H9 (cell line): ENCODE results near the gene ODAD2. TPM values are rescaled to one million over a fixed set of nuclear protein-coding genes. Genes with fewer than 3 reads are reported as not detected.
"Not testable (repeated sequence)": the region's sequence is repeated elsewhere in the genome, so short reads cannot be mapped to it uniquely, and the experiment has no call there.

Source experiments
- DNase-seq: peaks from one replicate; pipeline ENCODE4 v3.0.0-alpha.2; 2017
- H2AFZ ChIP-seq: one replicate; pipeline ENCODE4 v1.6.1; 2013; ENCODE audit warnings: mild to moderate bottlenecking, low read length, control low read depth, moderate library complexity
- H2AK5ac ChIP-seq: 2 replicates; pipeline ENCODE4 v1.6.1; 2013; ENCODE audit warnings: low read length, control low read depth, mixed read lengths; ENCODE audit not compliant: insufficient read length
- H2BK120ac ChIP-seq: one replicate; pipeline ENCODE4 v1.6.1; 2013; ENCODE audit warnings: low read depth, mild to moderate bottlenecking, low read length, control low read depth, inconsistent platforms; ENCODE audit not compliant: poor library complexity, severe bottlenecking
- H2BK12ac ChIP-seq: 2 replicates; pipeline ENCODE4 v1.6.1; 2013; ENCODE audit warnings: low read length, control low read depth, mixed read lengths, low read depth; ENCODE audit not compliant: insufficient read length
- H2BK15ac ChIP-seq: 2 replicates; pipeline ENCODE4 v1.6.1; 2013; ENCODE audit warnings: low read depth, low read length, control low read depth
- H2BK20ac ChIP-seq: one replicate; pipeline ENCODE4 v1.6.1; 2013; ENCODE audit warnings: low read depth, mild to moderate bottlenecking, low read length, control low read depth, inconsistent platforms; ENCODE audit not compliant: poor library complexity, severe bottlenecking
- H2BK5ac ChIP-seq: 2 replicates; pipeline ENCODE4 v1.6.1; 2013; ENCODE audit warnings: low read length, control low read depth, mixed read lengths; ENCODE audit not compliant: insufficient read length
- H3K14ac ChIP-seq: 2 replicates; pipeline ENCODE4 v1.6.1; 2013; ENCODE audit warnings: low read length, control low read depth; ENCODE audit not compliant: insufficient read depth
- H3K18ac ChIP-seq: 2 replicates; pipeline ENCODE4 v1.6.1; 2013; ENCODE audit warnings: low read depth, mild to moderate bottlenecking, mixed read lengths, low read length, control low read depth; ENCODE audit not compliant: insufficient read length
- H3K23ac ChIP-seq: 2 replicates; pipeline ENCODE4 v1.6.1; 2013; ENCODE audit warnings: low read length, control low read depth, mixed read lengths, low read depth; ENCODE audit not compliant: insufficient read length
- H3K23me2 ChIP-seq: 2 replicates; pipeline ENCODE4 v1.6.1; 2013; ENCODE audit warnings: low read depth, mild to moderate bottlenecking, mixed read lengths, low read length, control low read depth; ENCODE audit not compliant: insufficient read length, poor library complexity, severe bottlenecking
- H3K27ac ChIP-seq: 2 replicates; pipeline ENCODE4 v1.5.1; 2013; ENCODE audit warnings: low read length, control low read depth, mixed read lengths, low read depth; ENCODE audit not compliant: insufficient read length
- H3K27me3 ChIP-seq: 2 replicates; pipeline ENCODE4 v1.6.1; 2013; ENCODE audit warnings: low read length, control low read depth, inconsistent platforms; ENCODE audit not compliant: insufficient read depth
- H3K4ac ChIP-seq: 2 replicates; pipeline ENCODE4 v1.6.1; 2013; ENCODE audit warnings: low read depth, mild to moderate bottlenecking, control low read depth, inconsistent platforms, low read length, moderate library complexity
- H3K4me1 ChIP-seq: 2 replicates; pipeline ENCODE4 v1.6.1; 2013; ENCODE audit warnings: low read length, control low read depth, inconsistent platforms; ENCODE audit not compliant: insufficient read depth
- H3K4me2 ChIP-seq: 2 replicates; pipeline ENCODE4 v1.6.1; 2013; ENCODE audit warnings: low read length, control low read depth, mixed read lengths; ENCODE audit not compliant: insufficient read length, insufficient read depth
- H3K56ac ChIP-seq: 2 replicates; pipeline ENCODE4 v1.6.1; 2013; ENCODE audit warnings: low read depth, mild to moderate bottlenecking, mixed read lengths, low read length, control low read depth; ENCODE audit not compliant: insufficient read length
- H3K79me1 ChIP-seq: 2 replicates; pipeline ENCODE4 v1.6.1; 2013; ENCODE audit warnings: low read depth, mild to moderate bottlenecking, moderate library complexity, low read length, control low read depth, inconsistent platforms; ENCODE audit not compliant: insufficient read depth, poor library complexity, severe bottlenecking
- H3K79me2 ChIP-seq: 2 replicates; pipeline ENCODE4 v1.6.1; 2013; ENCODE audit warnings: low read length, control low read depth, inconsistent platforms; ENCODE audit not compliant: insufficient read depth
- H3K9ac ChIP-seq: 2 replicates; pipeline ENCODE4 v1.6.1; 2013; ENCODE audit warnings: low read length, control low read depth, mixed read lengths; ENCODE audit not compliant: insufficient read length; ENCODE audit errors: extremely low read depth
- H3K9me3 ChIP-seq: one replicate; pipeline ENCODE4 v1.6.1; 2013; ENCODE audit warnings: low read depth, low read length, inconsistent platforms; ENCODE audit not compliant: control insufficient read depth
- H3T11ph ChIP-seq: one replicate; pipeline ENCODE4 v1.6.1; 2013; ENCODE audit warnings: mild to moderate bottlenecking, low read length, control low read depth, inconsistent platforms
- H4K20me1 ChIP-seq: one replicate; pipeline ENCODE4 v1.6.1; 2013; ENCODE audit not compliant: control insufficient read depth, insufficient read length, insufficient read depth
- H4K5ac ChIP-seq: 2 replicates; pipeline ENCODE4 v1.6.1; 2013; ENCODE audit warnings: low read depth, mild to moderate bottlenecking, mixed read lengths, low read length, control low read depth; ENCODE audit not compliant: insufficient read length
- H4K8ac ChIP-seq: replicated peaks from 2 replicates; pipeline ENCODE4 v1.6.1; 2013; ENCODE audit warnings: low read length, control low read depth, mixed read lengths, low read depth; ENCODE audit not compliant: insufficient read length
- H4K91ac ChIP-seq: 2 replicates; pipeline ENCODE4 v1.6.1; 2013; ENCODE audit warnings: low read depth, mild to moderate bottlenecking, moderate library complexity, mixed read lengths, low read length, control low read depth; ENCODE audit not compliant: insufficient read length
- H3K27ac Mint-ChIP-seq, 3 experiments: 2 replicates in 2 of 3; 3 replicates in 1 of 3; pipeline ENCODE4 v1.8.0; 2020 to 2021; ENCODE audit warnings: mixed read lengths in 3 of 3, mild to moderate bottlenecking in 1 of 3, moderate library complexity in 1 of 3
- H3K27me3 Mint-ChIP-seq: 2 replicates; pipeline ENCODE4 v1.8.0; 2021; ENCODE audit warnings: low read depth, mild to moderate bottlenecking, moderate library complexity, mixed read lengths
- H3K36me3 Mint-ChIP-seq, 3 experiments: 2 replicates in 2 of 3; 3 replicates in 1 of 3; pipeline ENCODE4 v1.8.0; 2020 to 2021; ENCODE audit warnings: low read depth in 3 of 3, mixed read lengths in 3 of 3; ENCODE audit not compliant: insufficient read depth in 1 of 3
- H3K4me1 Mint-ChIP-seq, 2 experiments: 2 replicates each; pipeline ENCODE4 v1.8.0; 2020; ENCODE audit warnings: mixed read lengths in 2 of 2
- H3K4me3 Mint-ChIP-seq, 2 experiments: 2 replicates in 1 of 2; 3 replicates in 1 of 2; pipeline ENCODE4 v1.8.0; 2020 to 2021; ENCODE audit warnings: mild to moderate bottlenecking in 2 of 2, mixed read lengths in 2 of 2, moderate library complexity in 1 of 2
- H3K9me3 Mint-ChIP-seq, 2 experiments: 2 replicates in 1 of 2; 3 replicates in 1 of 2; pipeline ENCODE4 v1.8.0; 2020; ENCODE audit warnings: mild to moderate bottlenecking in 2 of 2, mixed read lengths in 2 of 2, moderate library complexity in 1 of 2
- WGBS: extraction: QIAGEN DNeasy Blood & Tissue Kit; methylation state at CpG from one replicate; pipeline ENCODE4 v1.1.7; 2013; ENCODE audit warnings: missing lambda C conversion rate, low lambda C conversion rate, mixed read lengths; ENCODE audit not compliant: insufficient read length; ENCODE audit errors: extremely low coverage; 5-methylcytosine and 5-hydroxymethylcytosine counted together
- total RNA-seq: library from RNA; stranded (reverse); gene quantifications from 2 replicates; pipeline ENCODE4 v1.2.1, GENCODE V29; 2021
- TF ChIP-seq, protein P1 (sequence below): fragments of 200-600 bp; sonication (generic); conservative IDR thresholded peaks from 3 replicates; pipeline ENCODE4 v1.8.0; 2021; ENCODE audit warnings: antibody characterized with exemption, mild to moderate bottlenecking

ODAD2 gene
- total RNA-seq, 1 experiment from 2014 or later: 4.5 TPM

DNA sequence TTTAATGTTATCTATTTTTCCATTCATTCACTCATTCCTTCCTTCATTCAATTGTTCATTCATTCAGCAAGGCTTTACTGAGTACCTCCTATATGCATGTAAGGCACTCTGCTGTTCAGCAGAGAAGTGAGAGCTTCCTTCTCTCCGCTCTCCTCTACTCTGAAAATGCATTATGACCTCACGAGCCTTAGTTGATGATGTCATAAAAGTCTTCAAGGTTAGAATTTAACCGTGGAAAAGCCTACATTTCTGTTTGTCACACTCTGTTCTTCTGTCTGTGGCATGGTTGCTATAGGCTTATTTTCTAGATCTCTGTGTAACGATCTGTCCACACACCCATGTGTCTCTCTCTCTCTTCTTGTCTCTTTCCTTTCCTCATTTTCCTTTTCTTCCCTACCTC, 17.1 kb downstream of the ODAD2 start:
- no peak overlapping the region for H3K27ac Mint-ChIP-seq
- no peak overlapping the region for H3K23ac ChIP-seq
- no CpG with 5 or more reads among the region's 4 CpGs for WGBS

DNA sequence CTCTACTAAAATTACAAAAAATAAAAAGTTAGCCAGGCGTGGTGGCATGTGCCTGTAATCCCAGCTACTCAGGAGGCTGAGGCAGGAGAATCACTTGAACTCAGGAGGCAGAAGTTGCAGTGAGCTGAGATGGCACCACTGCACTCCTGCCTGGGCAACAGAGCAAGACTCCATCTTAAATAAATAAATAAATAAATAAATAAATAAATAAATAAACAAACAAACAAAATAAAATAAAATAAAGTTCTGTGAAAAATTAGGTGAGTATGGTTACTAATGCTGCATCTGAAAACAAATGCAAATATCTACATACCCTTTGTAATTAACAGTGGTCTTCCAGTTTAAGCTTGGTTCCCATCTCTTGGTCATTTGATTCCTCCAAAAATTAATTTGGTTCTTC, 28.1 kb downstream of the ODAD2 start:
- not testable (repeated sequence) for H2BK15ac ChIP-seq, H3K9ac ChIP-seq, H3K27ac Mint-ChIP-seq, H4K91ac ChIP-seq, H3K79me2 ChIP-seq, H3K27me3 Mint-ChIP-seq, H3K27me3 ChIP-seq, H2BK12ac ChIP-seq, H3K79me1 ChIP-seq, H3K56ac ChIP-seq, H3K18ac ChIP-seq, H3T11ph ChIP-seq, H2BK20ac ChIP-seq, DNase-seq, H3K14ac ChIP-seq, H4K8ac ChIP-seq, H3K23me2 ChIP-seq, H3K4me1 ChIP-seq, H3K27ac ChIP-seq, H2BK120ac ChIP-seq, H3K4me2 ChIP-seq, H2AK5ac ChIP-seq, H2AFZ ChIP-seq, H4K20me1 ChIP-seq, H3K9me3 Mint-ChIP-seq, H3K4me1 Mint-ChIP-seq, H3K9me3 ChIP-seq, H3K4me3 Mint-ChIP-seq, H3K23ac ChIP-seq, H2BK5ac ChIP-seq, H3K4ac ChIP-seq, H4K5ac ChIP-seq
- WGBS: no CpG with 5 or more reads among the region's 1 CpG
- peaks cover 0 to 18% (median 7%) of the 10 kb centered on the region in 3 experiments; a peak in 3 of 7 replicates for H3K36me3 Mint-ChIP-seq

More for the DNA sequence above, 17.1 kb downstream of the ODAD2 start:
- Histone ChIP-seq H3K79me1 (no peaks in the 10 kb centered on the region), H2BK12ac (no peak overlapping the region), H4K5ac (no peak overlapping the region), H2AK5ac (no peak overlapping the region), H2BK5ac (no peak overlapping the region), H4K91ac (no peak overlapping the region), H3K4me2 (no peak overlapping the region), H4K8ac (no peak overlapping the region), H3K4ac (no peak overlapping the region), H2AFZ (no peak overlapping the region), H3K9ac (no peak overlapping the region), H2BK120ac (no peak overlapping the region), H3K23me2 (no peaks in the 10 kb centered on the region), H3K27ac (no peak overlapping the region), H3K79me2 (no peaks in the 10 kb centered on the region), H3K56ac (no peak overlapping the region), H2BK20ac (no peak overlapping the region), H3K18ac (no peak overlapping the region), H3K4me1 (no peaks in the 10 kb centered on the region), H3K27me3 (no peaks in the 10 kb centered on the region), H3K9me3 (no peaks in the 10 kb centered on the region), H3T11ph (no peak overlapping the region), H4K20me1 (no peaks in the 10 kb centered on the region), H2BK15ac (no peak overlapping the region), H3K14ac (no peak overlapping the region)
- no peak for DNase-seq
- Mint-ChIP-seq H3K4me1 (no peaks in the 10 kb centered on the region; a peak in 1 of 4 replicates), H3K27me3 (no peaks in the 10 kb centered on the region), H3K9me3 (peaks cover 0 to 7% of the 10 kb centered on the region in 2 experiments; a peak in 2 of 5 replicates), H3K4me3 (no peak overlapping the region), H3K36me3 (peaks cover 0 to 21% (median 4%) of the 10 kb centered on the region in 3 experiments; a peak in 4 of 7 replicates)
- TF ChIP-seq, protein P1, sequence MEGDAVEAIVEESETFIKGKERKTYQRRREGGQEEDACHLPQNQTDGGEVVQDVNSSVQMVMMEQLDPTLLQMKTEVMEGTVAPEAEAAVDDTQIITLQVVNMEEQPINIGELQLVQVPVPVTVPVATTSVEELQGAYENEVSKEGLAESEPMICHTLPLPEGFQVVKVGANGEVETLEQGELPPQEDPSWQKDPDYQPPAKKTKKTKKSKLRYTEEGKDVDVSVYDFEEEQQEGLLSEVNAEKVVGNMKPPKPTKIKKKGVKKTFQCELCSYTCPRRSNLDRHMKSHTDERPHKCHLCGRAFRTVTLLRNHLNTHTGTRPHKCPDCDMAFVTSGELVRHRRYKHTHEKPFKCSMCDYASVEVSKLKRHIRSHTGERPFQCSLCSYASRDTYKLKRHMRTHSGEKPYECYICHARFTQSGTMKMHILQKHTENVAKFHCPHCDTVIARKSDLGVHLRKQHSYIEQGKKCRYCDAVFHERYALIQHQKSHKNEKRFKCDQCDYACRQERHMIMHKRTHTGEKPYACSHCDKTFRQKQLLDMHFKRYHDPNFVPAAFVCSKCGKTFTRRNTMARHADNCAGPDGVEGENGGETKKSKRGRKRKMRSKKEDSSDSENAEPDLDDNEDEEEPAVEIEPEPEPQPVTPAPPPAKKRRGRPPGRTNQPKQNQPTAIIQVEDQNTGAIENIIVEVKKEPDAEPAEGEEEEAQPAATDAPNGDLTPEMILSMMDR: no peak
